HG03571 (cell line): ENCODE results near the gene GOLGA6D.
"Not testable (repeated sequence)": the region's sequence is repeated elsewhere in the genome, so short reads cannot be mapped to it uniquely, and the experiment has no call there.

Source experiments
- ATAC-seq: cut with Tn5 transposase; IDR thresholded peaks from one replicate; pipeline ENCODE4 v1.9.1; 2021; ENCODE audit not compliant: unreplicated experiment

Gene GOLGA6D, protein sequence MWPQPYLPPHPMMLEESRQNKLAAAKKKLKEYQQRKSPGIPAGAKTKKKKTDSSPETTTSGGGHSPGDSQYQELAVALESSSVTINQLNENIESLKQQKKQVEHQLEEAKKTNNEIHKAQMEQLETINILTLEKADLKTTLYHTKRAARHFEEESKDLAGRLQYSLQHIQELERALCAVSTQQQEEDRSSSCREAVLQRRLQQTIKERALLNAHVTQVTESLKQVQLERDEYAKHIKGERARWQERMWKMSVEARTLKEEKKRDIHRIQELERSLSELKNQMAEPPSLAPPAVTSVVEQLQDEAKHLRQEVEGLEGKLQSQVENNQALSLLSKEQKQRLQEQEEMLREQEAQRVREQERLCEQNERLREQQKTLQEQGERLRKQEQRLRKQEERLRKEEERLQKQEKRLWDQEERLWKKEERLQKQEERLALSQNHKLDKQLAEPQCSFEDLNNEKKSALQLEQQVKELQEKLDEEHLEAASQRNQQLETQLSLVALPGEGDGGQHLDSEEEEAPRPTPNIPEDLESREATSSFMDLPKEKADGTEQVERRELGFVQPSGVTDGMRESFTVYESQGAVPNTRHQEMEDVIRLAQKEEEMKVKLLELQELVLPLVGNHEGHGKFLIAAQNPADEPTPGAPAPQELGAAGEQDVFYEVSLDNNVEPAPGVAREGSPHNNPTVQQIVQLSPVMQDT

DNA sequence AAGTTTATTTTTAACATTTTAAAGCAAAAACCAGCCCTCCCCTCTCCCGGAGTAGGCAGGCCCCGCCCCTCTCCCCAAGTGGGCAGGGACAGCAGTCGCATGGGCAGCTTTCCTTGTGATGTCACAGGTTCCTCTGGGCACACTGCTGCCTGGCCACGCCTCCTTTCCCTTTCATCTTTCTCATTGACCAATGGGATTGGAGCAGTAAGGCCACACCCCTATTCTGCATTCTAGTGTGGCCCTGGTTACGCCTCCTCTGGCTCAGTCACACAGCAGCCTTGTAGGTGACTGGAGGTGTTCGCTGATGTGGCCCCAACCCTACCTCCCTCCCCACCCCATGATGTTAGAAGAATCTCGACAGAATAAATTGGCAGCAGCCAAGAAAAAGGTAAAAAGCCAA is at the start of gene GOLGA6D:
GOLGA6D (plus strand) TSS at position 264 of the 400 bp plus-strand sequence; CDS start at position 305, 41 bp downstream.
- not testable (repeated sequence) for ATAC-seq

GRCh38 chr15:75233504-75234190 is 49.0 kb upstream of the GOLGA6D start:
- ATAC-seq, result no peak

DNA sequence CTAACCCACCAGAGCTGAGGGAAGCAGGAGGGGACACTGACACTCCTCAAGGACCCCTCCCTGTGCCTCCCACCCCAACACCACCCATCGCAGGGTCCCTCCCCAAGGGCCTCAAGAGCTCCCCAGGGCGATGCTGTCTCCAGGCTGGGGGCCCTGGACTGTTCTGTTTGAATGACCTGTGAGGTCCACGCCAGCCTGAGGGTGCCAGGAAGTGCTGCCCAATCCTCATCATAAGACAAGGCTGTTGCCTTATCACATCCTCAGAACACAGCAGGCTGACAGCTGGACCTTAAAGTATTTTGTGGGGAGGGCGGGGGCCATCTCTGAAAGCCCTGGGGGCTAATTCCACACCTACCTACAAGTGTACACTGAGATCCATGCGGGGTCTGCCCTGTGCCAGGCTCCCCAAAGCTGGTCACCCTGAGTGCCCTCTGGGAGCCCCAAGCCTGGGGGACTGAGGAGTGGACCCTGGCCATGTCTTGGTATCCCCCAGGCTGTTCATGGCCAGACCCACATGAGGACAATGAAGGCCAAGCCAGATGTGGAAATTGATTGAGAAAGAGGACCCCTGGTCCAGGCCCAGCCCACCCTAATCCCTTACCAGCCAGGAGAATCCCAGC is 48.3 kb upstream of the GOLGA6D start:
- no peak for ATAC-seq

DNA sequence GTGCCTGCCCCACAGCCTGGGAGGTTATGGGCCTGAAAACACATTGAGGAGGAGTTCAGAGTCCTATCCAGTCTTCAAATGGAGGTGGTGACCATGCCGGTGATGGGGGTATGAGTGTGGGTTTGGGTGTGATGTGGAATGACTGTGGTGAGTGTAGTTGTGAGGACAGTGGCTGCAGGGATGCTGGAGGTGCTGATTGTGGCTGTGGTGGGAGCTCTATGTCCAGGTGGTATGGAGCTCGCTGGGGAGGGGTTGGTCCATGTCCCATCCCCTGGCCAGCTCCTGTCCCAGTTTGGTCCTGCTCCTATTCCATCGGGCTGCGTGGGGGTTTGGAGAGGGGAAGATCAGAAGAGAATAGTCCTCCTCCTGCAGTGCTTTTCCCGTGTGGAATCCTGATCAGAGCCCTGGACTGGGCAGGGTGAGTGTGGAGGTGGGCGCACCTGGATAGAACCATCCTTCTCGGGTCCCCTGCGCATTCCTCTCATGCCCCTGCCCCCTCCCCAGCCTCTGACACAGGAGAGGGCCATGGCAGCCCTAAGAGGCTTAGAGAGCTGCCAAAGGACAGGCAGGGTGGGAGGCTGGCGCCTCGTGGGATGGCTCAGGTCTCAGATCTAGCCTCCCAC is 47.5 kb upstream of the GOLGA6D start:
- no peak for ATAC-seq

DNA sequence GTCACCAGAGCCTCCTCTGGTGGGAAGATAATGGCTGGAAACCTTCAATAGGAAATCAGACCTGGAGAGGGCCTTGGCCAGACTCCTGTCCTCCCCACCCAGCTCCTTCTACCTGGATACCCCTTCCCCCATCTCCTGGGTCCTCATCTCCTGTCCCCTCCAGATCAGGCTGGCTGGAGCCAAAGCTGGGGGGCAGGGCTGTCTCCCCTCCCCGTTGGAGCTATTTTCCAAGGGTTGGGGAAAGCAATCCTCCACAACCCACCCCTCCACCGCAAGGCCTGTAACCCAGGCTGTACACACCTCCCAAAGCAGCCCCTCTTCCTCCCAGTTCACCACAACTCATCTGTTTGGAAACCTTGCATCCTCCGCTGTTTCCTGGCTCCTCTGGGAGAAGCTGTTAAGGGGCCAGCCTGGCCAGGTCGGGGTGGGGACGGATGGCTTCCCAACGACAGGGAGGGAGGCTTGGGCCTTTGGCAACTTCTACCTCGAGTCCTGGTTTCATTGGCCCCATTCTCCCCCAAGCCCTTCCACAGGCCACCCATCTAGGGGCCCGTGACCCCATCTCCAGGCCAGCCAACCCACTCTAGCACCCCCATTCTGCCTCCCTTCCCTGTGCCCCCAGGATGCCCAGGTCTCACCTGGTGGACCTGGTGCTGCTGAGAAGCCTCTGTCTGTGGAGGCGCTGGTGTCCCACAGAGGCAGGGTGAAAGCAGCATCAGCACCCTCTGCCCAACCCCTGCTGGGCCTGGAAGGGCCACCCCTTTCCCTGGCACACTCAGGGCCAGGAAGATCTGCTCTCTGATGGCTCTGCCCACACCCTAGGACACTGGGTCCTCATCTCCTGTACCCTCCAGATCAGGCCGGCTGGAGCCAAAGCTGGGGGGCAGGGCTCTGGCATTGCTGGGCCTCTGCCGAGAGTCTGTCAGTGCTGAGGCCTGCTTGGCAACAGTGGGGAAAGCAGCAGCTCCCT is 46.6 kb upstream of the GOLGA6D start:
- no peak for ATAC-seq

DNA sequence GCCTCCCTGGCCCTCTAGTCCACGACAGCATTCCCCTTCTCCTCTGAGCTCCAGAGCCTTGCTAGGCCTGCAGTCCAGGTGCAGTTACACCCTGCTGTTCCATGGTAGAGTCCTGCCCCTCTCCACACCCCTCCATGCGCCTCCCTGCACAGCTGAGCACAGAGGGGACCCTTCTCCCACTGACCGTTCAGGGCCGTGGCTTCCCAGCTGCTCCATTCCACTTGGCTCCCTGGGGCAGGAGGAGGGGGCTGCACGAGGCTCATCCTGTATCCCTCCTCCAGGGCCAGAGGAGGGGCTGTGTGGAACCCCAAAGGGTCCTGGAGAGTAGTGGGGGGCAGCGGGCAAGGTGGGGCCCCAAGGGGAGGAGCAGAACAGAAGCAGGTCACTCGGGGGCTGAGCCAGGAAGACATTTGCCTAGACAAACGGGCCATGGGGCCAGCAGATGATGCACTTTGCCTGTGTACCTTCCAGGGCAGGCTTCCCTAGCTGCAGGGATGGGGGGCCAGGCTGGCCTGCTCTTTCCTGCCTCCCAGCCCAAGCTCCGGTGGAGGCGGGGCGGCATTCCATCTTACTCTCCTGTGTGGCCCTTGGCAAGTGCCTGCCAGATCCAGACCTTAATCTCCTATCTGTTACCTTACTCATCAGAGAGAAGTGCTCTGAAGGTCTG is 45.2 kb upstream of the GOLGA6D start:
- no peak for ATAC-seq

DNA sequence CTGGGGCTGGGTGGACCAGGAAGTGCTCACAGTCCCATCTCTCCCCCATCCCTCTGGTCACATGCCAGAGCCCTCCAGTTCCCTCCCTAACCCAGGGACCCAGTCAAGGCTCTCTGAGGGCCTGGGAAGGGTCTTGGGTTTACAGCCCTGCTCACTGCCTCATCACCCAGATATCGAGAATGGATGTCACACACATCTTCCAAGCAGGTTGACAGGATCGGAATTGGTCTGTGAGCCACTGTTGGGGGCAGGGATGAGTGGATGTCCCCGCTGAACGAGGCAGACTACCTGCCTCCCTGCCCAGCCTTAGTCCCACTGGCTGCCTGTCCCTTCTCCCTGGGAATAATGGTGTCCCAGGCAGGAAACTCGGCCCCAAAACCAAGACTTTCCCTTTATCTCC is 44.5 kb upstream of the GOLGA6D start:
- no peak for ATAC-seq

DNA sequence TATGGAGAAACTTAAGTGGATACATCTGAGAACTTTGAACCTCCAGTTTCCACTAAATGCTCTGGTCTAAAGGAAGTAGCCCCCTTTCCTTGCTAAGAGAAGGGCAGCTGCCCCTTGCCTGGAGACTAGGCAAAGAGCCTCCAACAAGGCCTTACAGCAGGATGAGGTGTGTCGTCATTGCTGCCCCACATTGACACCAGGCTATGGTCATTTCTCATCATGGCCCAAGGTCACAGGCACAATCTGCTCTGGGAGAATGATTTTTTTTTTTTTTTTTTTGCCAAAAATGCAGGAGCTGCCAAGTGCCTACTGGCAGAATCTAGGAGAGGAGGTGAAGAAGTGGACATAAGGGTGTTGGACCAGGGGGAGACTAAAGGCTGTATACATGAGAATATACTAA is 36.9 kb upstream of the GOLGA6D start:
- ATAC-seq, result not testable (repeated sequence)

- ATAC-seq, result not testable (repeated sequence)
Measured at GRCh38 chr15:75248991-75249390, 33.6 kb upstream of the GOLGA6D start.

- no peak for ATAC-seq
Measured at GRCh38 chr15:75249726-75250125, 32.9 kb upstream of the GOLGA6D start.

DNA sequence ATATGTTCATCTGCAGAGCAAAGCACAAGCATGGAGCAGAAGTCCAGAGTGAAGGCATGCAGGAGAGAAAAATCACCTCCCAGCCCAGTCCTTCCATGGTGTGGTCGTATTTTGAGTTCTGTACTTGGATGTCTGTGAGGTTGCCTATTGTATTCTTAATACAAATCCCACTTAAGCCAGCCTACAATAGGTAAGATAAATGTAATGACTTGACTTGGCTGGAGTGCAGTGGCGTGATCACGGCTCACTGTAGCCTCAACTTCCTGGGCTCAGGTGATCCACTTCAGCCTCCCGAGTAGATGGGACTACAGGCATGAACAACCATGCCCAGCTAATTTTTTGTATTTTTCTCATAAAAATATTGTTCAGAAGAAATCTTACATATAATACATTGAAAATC is 31.3 kb upstream of the GOLGA6D start:
- ATAC-seq, result not testable (repeated sequence)

GRCh38 chr15:75252285-75252684 is 30.4 kb upstream of the GOLGA6D start:
- ATAC-seq, result not testable (repeated sequence)

DNA sequence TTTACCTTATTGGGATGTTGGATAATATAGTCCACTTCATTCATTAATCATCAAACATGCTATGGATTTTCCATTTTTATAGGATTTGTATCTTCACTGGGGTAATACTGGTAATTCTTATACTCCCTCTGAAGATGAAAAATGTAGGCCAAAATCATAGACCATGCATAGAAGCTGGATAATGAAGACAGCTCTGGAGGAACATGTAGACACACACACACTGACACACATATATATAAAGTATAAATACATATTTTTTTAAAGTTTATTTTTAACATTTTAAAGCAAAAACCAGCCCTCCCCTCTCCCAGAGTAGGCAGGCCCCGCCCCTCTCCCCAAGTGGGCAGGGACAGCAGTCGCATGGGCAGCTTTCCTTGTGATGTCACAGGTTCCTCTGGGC is 24.6 kb upstream of the GOLGA6D start, which contains the start of gene GOLGA6C:
GOLGA6C (plus strand) TSS at position 301 of the 400 bp plus-strand sequence. CDS start 265 bp downstream, outside the sequence.
- not testable (repeated sequence) for ATAC-seq

- ATAC-seq, result not testable (repeated sequence)
Measured at GRCh38 chr15:75258620-75259343, 23.9 kb upstream of the GOLGA6D start.

DNA sequence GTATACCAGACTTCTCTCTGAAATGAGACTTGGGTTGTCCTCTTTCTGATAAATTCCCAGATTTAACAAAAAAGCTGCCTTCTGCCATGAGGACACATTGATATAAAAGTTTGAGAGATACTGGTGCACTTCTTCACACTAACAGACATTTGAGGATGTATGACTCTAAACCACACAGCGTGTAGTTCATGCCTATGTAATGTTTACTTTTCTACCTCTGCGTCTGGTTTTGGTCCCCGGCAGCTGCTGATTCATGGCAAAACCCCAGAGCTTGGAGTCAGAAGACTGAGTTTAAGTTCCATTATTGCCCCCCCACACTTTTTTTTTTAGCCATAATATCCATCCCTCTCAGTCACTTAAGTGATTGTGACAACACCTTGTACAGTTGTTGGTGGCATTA is 22.8 kb upstream of the GOLGA6D start:
- not testable (repeated sequence) for ATAC-seq

DNA sequence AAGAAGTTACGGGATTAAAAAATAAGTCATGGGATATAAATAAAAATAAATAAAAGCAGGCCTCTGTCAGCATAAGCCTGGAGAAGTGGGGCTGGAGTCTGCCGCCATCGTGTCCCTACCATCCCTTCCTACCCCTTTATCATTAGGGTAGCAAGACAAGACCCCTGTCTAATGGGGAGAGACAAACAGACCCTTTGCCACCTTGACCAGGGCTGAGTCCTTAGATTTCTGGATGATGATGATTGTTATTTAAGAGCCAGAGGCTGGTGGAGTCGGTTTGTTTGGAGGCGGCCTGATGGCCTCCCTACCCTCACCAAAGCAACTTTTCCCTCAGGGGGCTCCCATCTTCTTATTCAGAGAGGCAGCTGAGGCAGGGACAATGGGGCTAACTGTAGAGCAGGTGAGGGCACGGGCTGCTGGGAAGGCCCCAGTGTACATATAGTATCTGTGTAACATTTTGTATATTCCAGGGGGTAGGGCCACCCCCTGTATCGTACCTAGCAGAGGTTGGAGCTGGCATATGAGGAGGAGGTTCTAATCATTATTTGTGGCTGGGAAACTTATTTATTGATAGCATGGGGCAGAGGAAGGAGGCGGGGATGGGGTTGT is 8.8 kb upstream of the GOLGA6D start:
- ATAC-seq, result not testable (repeated sequence)

DNA sequence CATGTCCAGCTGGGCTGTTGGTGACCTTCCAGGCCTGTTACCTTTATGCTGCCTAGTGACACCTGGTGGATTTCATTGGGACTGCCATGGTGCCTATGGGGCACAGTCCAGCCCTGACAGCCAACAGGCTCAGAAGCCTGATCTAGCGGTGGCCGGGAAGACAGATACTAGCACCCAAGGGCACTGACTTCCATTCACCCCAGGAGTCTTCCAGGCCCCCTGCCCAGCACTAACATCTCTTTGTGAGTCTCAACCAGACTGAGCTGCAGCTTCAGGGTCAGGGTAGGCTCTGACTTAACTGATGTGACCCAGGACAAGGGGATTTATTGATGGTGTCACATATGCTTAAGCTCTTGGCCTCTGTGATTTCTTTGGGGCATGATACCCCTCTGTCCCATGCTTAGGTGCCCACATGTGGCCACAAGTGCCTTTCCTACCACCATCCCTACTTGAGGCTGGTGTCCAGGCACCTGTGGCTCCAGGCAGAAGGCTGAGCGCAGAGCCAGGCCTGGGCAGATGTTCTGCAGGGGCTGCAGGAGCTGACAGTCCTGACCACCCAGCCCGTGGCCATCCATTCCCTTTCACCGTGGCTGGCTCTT is 8.0 kb upstream of the GOLGA6D start:
- ATAC-seq, result not testable (repeated sequence)
